ENCODE measurements around the gene TNKS1BP1. TPM values are rescaled to one million over a fixed set of nuclear protein-coding genes. Genes with fewer than 3 reads are reported as not detected.

The TNKS1BP1 gene
- total and polyA plus RNA-seq, 4 experiments from 2014 or later: 0.52 to 23.7 (median 10.9) TPM

- peaks cover 0 to 16% (median 6%) of the 10 kb centered on the region in 8 donors for H3K9me3 Mint-ChIP-seq
- intact Hi-C loops (cut with micrococcal nuclease): no loop called here
- CTCF ChIA-PET (ENCODE audit: partially characterized antibody): interaction anchor here (0.9 kb wide), 1 partner anchor 9 kb away, joined by 3 read pairs; no protein-coding TSS in a partner anchor
Measured at GRCh38 chr11:57278721-57279095, 46.0 kb downstream of the TNKS1BP1 start.

DNA sequence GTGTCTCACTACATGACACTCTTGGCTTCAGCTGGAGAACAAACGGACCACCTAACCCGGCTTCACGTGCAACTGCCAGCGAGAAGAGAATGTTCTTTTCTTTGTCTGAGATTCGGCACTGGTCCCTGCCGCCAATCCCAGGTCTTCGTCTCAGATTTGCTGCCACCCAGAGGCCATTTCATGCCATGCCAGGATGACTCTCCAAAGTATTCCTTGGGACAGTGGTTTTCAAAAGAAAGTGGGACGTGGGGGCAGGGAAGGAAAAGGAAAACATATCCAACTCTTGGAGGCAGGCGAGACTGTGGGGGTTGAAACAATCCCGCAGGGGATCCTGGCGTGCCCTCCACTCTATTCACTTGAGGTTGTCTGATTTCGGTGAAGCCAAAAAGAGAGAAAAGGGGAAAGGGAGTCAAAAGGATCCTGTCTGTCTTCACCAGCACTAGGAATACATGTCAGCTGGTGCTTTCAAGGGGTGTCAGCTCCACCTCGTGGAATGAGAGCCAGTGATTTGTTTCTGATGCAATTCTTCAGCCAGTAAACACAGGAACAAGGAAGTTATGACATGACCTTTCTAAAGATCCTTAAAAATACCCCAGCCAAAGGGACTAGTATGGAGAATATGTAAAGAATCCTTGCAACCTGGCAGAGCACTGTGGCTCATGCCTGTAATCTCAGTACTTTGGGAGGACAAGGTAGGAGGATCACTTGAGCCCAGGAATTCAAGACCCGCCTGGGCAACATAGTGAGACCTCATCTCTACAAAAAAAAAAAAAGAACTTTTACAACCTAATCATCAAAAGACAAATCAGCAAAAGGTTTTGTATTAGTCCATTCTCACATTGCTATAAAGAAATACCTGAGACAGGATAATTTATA lies 46.7 kb downstream of the TNKS1BP1 start:
- Mint-ChIP-seq H3K36me3 (no peaks in the 10 kb centered on the region), H3K27ac (peak overlapping the region in 1 of 7 donors; percentile 45), H3K27me3 (peaks cover 22% of the 10 kb centered on the region in 2 donors), H3K4me1 (peaks cover 3 to 6% (median 4%) of the 10 kb centered on the region in 4 donors), H3K9me3 (peaks cover 4 to 21% (median 11%) of the 10 kb centered on the region in 8 donors), H3K4me3 (peak overlapping the region in 2 of 8 donors; percentile 31 to 38)
- ChIA-PET POLR2A (ENCODE audit: partially characterized antibody) (interaction anchor here (0.6 kb wide), 1 partner anchor 225 kb away, joined by 5 read pairs; no protein-coding TSS in a partner anchor), CTCF (ENCODE audit: partially characterized antibody) (interaction anchor here (0.8 to 1.1 kb wide), 3 partner anchors 8 to 30 kb away, joined by 3 read pairs; no protein-coding TSS in a partner anchor)
- H3K9me3 ChIP-seq (ENCODE audit: control insufficient read depth in 1 of 2, low read length in 2 of 2): no peaks in the 10 kb centered on the region
- H3K27ac ChIP-seq (ENCODE audit: low read depth, low read length): no peak overlapping the region
- intact Hi-C loops (cut with micrococcal nuclease): no loop called here
- DNase-seq: no peak
- H3K27me3 ChIP-seq (ENCODE audit: insufficient read depth, low read length): peaks cover 4% of the 10 kb centered on the region
- no peaks in the 10 kb centered on the region for H3K4me1 ChIP-seq (ENCODE audit: insufficient read depth, low read length)
- no peak overlapping the region for H3K4me3 ChIP-seq (ENCODE audit: low read length in 2 of 2)
- no peaks in the 10 kb centered on the region for H3K36me3 ChIP-seq (ENCODE audit: insufficient read depth, low read length)

More at GRCh38 chr11:57278721-57279095, 46.0 kb downstream of the TNKS1BP1 start:
- Mint-ChIP-seq H3K27me3 (peaks cover 17 to 22% of the 10 kb centered on the region in 2 donors), H3K4me3 (no peak overlapping the region), H3K36me3 (no peaks in the 10 kb centered on the region), H3K27ac (no peak overlapping the region), H3K4me1 (peaks cover 3 to 6% (median 4%) of the 10 kb centered on the region in 4 donors)
- Histone ChIP-seq H3K4me1 (ENCODE audit: insufficient read depth, low read length) (no peaks in the 10 kb centered on the region), H3K9me3 (ENCODE audit: control insufficient read depth in 1 of 2, low read length in 2 of 2) (no peaks in the 10 kb centered on the region), H3K36me3 (ENCODE audit: insufficient read depth, low read length) (no peaks in the 10 kb centered on the region), H3K27ac (ENCODE audit: low read depth, low read length) (no peak overlapping the region), H3K27me3 (ENCODE audit: insufficient read depth, low read length) (peaks cover 4% of the 10 kb centered on the region), H3K4me3 (ENCODE audit: low read length in 2 of 2) (no peak overlapping the region)
- POLR2A ChIA-PET (ENCODE audit: partially characterized antibody): no interaction called here
- no peak for DNase-seq

GRCh38 chr11:57276971-57277675 lies 47.6 kb downstream of the TNKS1BP1 start:
- POLR2A ChIA-PET (ENCODE audit: partially characterized antibody): no interaction called here
- no peak overlapping the region for H3K27ac ChIP-seq (ENCODE audit: low read depth, low read length)
- no peak overlapping the region for H3K27ac Mint-ChIP-seq
- H3K36me3 Mint-ChIP-seq: no peaks in the 10 kb centered on the region
- H3K9me3 Mint-ChIP-seq: peaks cover 4 to 22% (median 13%) of the 10 kb centered on the region in 8 donors
- DNase-seq: no peak
- intact Hi-C loops (cut with micrococcal nuclease): no loop called here
- H3K36me3 ChIP-seq (ENCODE audit: insufficient read depth, low read length): no peaks in the 10 kb centered on the region
- H3K4me1 ChIP-seq (ENCODE audit: insufficient read depth, low read length): no peaks in the 10 kb centered on the region
- no peaks in the 10 kb centered on the region for H3K9me3 ChIP-seq (ENCODE audit: control insufficient read depth in 1 of 2, low read length in 2 of 2)
- H3K27me3 Mint-ChIP-seq: peaks cover 22% of the 10 kb centered on the region in 2 donors
- H3K4me3 ChIP-seq (ENCODE audit: low read length in 2 of 2): no peak overlapping the region
- CTCF ChIA-PET (ENCODE audit: partially characterized antibody): interaction anchor here (0.8 to 1.1 kb wide), 3 partner anchors 21 to 29 kb away, joined by 3 read pairs; no protein-coding TSS in a partner anchor
- H3K4me3 Mint-ChIP-seq: no peak overlapping the region
- H3K4me1 Mint-ChIP-seq: peaks cover 3 to 6% (median 4%) of the 10 kb centered on the region in 4 donors
- H3K27me3 ChIP-seq (ENCODE audit: insufficient read depth, low read length): peaks cover 4% of the 10 kb centered on the region

- Mint-ChIP-seq H3K27ac (no peak overlapping the region), H3K4me1 (peaks cover 3 to 6% (median 4%) of the 10 kb centered on the region in 4 donors), H3K4me3 (no peak overlapping the region), H3K9me3 (peaks cover 4 to 19% (median 10%) of the 10 kb centered on the region in 8 donors), H3K36me3 (no peaks in the 10 kb centered on the region), H3K27me3 (peaks cover 25 to 27% of the 10 kb centered on the region in 2 donors)
- Histone ChIP-seq H3K9me3 (ENCODE audit: control insufficient read depth in 1 of 2, low read length in 2 of 2) (no peaks in the 10 kb centered on the region), H3K4me3 (ENCODE audit: low read length in 2 of 2) (no peak overlapping the region), H3K27ac (ENCODE audit: low read depth, low read length) (no peak overlapping the region), H3K36me3 (ENCODE audit: insufficient read depth, low read length) (no peaks in the 10 kb centered on the region), H3K4me1 (ENCODE audit: insufficient read depth, low read length) (no peaks in the 10 kb centered on the region), H3K27me3 (ENCODE audit: insufficient read depth, low read length) (peaks cover 4% of the 10 kb centered on the region)
- CTCF ChIA-PET (ENCODE audit: partially characterized antibody): interaction anchor here (0.9 to 1.1 kb wide), 2 partner anchors 20 to 27 kb away, joined by 3 read pairs; no protein-coding TSS in a partner anchor
- intact Hi-C loops (cut with micrococcal nuclease): no loop called here
- DNase-seq: no peak
- POLR2A ChIA-PET (ENCODE audit: partially characterized antibody): no interaction called here
Measured at GRCh38 chr11:57276169-57276970, 48.4 kb downstream of the TNKS1BP1 start.

DNA sequence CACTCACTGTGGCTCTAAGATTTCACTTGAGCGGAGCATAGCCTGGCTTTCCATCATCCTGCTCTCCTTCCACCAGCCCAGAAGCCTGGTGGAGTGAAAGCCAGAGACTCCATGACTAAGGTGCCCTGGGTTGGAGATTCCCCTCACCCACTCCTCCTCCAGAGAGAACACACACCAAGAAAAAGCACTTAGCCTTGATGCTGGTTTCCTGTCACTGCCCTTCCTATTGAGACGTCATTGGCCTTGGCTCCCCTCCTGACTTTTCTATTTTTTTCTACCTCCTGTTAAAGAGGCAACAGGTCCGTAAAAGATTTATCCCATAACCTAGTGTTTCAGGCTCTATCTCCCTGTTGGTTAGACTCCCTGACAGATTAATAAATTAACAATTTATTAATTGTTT lies 49.2 kb downstream of the TNKS1BP1 start:
- intact Hi-C loops (cut with micrococcal nuclease): no loop called here

GRCh38 chr11:57274904-57275498 lies 49.8 kb downstream of the TNKS1BP1 start:
- H3K27me3 ChIP-seq (ENCODE audit: insufficient read depth, low read length): peaks cover 4% of the 10 kb centered on the region
- DNase-seq: no peak
- ChIA-PET POLR2A (ENCODE audit: partially characterized antibody) (no interaction called here), CTCF (ENCODE audit: partially characterized antibody) (interaction anchor here (0.8 to 1.1 kb wide), 2 partner anchors 11 to 16 kb away, joined by 3 read pairs; no protein-coding TSS in a partner anchor)
- H3K36me3 Mint-ChIP-seq: no peaks in the 10 kb centered on the region
- no peak overlapping the region for H3K27ac ChIP-seq (ENCODE audit: low read depth, low read length)
- H3K27ac Mint-ChIP-seq: no peak overlapping the region
- H3K27me3 Mint-ChIP-seq: peaks cover 25 to 27% of the 10 kb centered on the region in 2 donors
- no peak overlapping the region for H3K4me3 Mint-ChIP-seq
- H3K4me1 Mint-ChIP-seq: peaks cover 3 to 6% (median 4%) of the 10 kb centered on the region in 4 donors
- no peak overlapping the region for H3K4me3 ChIP-seq (ENCODE audit: low read length in 2 of 2)
- no peaks in the 10 kb centered on the region for H3K36me3 ChIP-seq (ENCODE audit: insufficient read depth, low read length)
- H3K9me3 Mint-ChIP-seq: peaks cover 4 to 18% (median 8%) of the 10 kb centered on the region in 8 donors
- intact Hi-C loops (cut with micrococcal nuclease): no loop called here
- no peaks in the 10 kb centered on the region for H3K4me1 ChIP-seq (ENCODE audit: insufficient read depth, low read length)
- no peaks in the 10 kb centered on the region for H3K9me3 ChIP-seq (ENCODE audit: control insufficient read depth in 1 of 2, low read length in 2 of 2)

More for the DNA sequence above, 49.2 kb downstream of the TNKS1BP1 start:
- Histone ChIP-seq H3K4me1 (ENCODE audit: insufficient read depth, low read length) (no peaks in the 10 kb centered on the region), H3K27me3 (ENCODE audit: insufficient read depth, low read length) (peaks cover 4% of the 10 kb centered on the region), H3K9me3 (ENCODE audit: control insufficient read depth in 1 of 2, low read length in 2 of 2) (no peaks in the 10 kb centered on the region), H3K36me3 (ENCODE audit: insufficient read depth, low read length) (no peaks in the 10 kb centered on the region), H3K4me3 (ENCODE audit: low read length in 2 of 2) (no peak overlapping the region), H3K27ac (ENCODE audit: low read depth, low read length) (no peak overlapping the region)
- H3K27ac Mint-ChIP-seq: no peak overlapping the region
- CTCF ChIA-PET (ENCODE audit: partially characterized antibody): no interaction called here
- no peak overlapping the region for H3K4me3 Mint-ChIP-seq
- POLR2A ChIA-PET (ENCODE audit: partially characterized antibody): no interaction called here
- peaks cover 25 to 27% of the 10 kb centered on the region in 2 donors for H3K27me3 Mint-ChIP-seq
- H3K4me1 Mint-ChIP-seq: peaks cover 3 to 6% (median 4%) of the 10 kb centered on the region in 4 donors
- H3K9me3 Mint-ChIP-seq: peaks cover 4 to 18% (median 8%) of the 10 kb centered on the region in 8 donors
- DNase-seq: no peak
- no peaks in the 10 kb centered on the region for H3K36me3 Mint-ChIP-seq
